OCI-LY1 (cell line): Measurements from ENCODE around the gene PDLIM5.

Source experiments
- CTCF ChIP-seq: fragments of 200-600 bp; sonication (generic), shearing (Covaris generic); IDR thresholded peaks from 2 replicates; pipeline ENCODE4 v1.5.1; 2017; ENCODE audit warnings: mild to moderate bottlenecking, antibody characterized with exemption, low read length, moderate library complexity, mixed read lengths
- EZH2 ChIP-seq: fragments of 200-600 bp; sonication (generic), shearing (Covaris generic); IDR thresholded peaks from 2 replicates; pipeline ENCODE4 v1.8.0; 2017; ENCODE audit warnings: borderline replicate concordance, mixed run types, mild to moderate bottlenecking, antibody characterized with exemption, low read length, moderate library complexity, mixed read lengths

GRCh38 chr4:94511591-94511990 is 59.8 kb downstream of the PDLIM5 start:
- TF ChIP-seq EZH2 (no peak), CTCF (no peak)
